KBM-7 (cell line): ENCODE data around the gene WDSUB1.

Source experiments
- DNase-seq: peaks from one replicate; pipeline ENCODE4 v3.0.0-alpha.2; 2015
- in situ Hi-C: fragments of 300-500 bp; cut with MboI; formaldehyde crosslinking; loops from 2 replicates; pipeline ENCODE4 v1.14.3; 2020; ENCODE audit warnings: low sequenced_read_pairs, low pct_unique_long_range_greater_than_20kb, mixed read lengths

The WDSUB1 gene

GRCh38 chr2:159227467-159227866, 59.0 kb downstream of the WDSUB1 start:
- no peak for DNase-seq
- in situ Hi-C loops: no loop called here

DNA sequence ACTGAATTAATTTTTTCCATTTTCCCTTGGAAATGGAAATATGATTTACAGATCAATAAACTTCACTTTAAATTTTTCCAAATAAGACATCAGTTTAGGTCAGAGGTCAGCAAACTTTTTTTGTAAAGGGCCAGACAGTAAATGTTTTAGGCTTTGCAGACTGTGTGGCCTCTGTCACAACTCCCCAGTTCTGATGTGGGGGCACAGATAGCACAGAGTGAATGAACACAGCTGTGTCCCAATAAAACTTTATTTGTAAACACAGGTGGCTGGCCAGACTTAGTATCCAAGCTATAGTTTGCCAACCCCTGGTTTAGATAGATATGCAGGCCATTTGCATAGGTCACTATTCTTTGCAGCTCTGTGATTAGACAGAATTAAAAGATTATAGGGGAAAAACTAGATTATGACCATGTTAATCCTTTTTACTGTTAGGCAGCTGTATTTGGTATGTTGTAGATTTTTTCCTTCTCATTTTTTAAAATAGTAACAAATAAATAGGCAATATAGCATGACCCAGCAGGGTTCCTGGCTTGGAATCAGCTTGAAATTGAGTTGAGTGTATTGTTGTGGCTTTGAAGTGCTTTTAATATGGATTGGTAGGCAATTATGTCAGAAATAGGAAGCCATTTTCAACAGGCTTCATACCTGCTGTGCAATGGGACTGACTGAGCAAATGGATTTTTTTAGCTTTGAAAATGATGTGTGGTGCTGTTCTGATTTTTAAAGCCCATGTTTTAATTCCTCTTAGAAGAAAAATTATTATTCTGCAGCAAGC, 59.7 kb downstream of the WDSUB1 start:
- DNase-seq: no peak
- in situ Hi-C loops: no loop called here

- in situ Hi-C loops: no loop called here
- DNase-seq: peak; percentile 53
Observed at GRCh38 chr2:159226059-159226461, 60.4 kb downstream of the WDSUB1 start.

GRCh38 chr2:159225025-159226016, 61.2 kb downstream of the WDSUB1 start:
- in situ Hi-C loops: no loop called here
- no peak for DNase-seq

DNA sequence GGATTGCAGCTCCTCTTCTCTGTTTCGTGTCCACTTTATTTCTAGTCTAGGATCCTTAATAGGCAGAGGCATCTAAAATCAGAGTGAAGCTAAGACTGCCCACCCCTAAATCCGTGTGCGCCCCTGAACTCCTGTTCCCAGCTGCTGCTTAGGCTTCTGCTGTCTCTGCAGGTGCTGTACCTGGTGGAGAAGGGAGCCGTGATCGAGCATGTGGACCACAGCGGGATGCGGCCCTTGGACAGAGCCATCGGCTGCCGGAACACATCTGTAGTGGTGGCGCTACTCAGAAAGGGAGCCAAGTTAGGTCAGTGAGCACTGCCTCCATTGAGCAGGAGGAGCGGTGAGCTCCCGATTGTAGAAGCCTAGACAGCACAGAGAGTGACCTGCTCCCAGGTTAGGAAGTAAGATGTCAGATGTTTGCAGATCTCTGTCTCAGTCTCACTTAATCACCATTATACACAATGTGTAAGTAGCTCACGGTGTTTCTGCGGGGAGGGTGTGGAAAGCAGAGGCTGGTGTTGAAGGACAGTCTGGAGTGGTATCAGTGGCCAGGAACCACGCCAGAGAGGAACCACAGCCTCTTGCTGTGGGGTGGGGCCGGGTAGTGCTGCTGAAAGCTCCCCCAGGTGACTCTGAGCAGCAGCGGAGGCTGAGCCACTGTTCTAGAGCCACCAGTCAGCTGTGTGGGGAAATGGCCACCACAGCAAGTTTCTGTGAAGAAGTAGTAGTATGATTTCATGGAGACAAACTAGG, 62.3 kb downstream of the WDSUB1 start:
- in situ Hi-C loops: no loop called here
- DNase-seq: no peak

- no peak for DNase-seq
- in situ Hi-C loops: no loop called here
Observed at GRCh38 chr2:159219394-159219998, 67.0 kb downstream of the WDSUB1 start.

- in situ Hi-C loops: no loop called here
- DNase-seq: no peak
Observed at GRCh38 chr2:159218389-159218788, 68.1 kb downstream of the WDSUB1 start.

GRCh38 chr2:159217676-159218075, 68.8 kb downstream of the WDSUB1 start:
- no peak for DNase-seq
- in situ Hi-C loops: no loop called here

- in situ Hi-C loops: no loop called here
- no peak for DNase-seq
Observed at GRCh38 chr2:159215116-159215515, 71.4 kb downstream of the WDSUB1 start.

DNA sequence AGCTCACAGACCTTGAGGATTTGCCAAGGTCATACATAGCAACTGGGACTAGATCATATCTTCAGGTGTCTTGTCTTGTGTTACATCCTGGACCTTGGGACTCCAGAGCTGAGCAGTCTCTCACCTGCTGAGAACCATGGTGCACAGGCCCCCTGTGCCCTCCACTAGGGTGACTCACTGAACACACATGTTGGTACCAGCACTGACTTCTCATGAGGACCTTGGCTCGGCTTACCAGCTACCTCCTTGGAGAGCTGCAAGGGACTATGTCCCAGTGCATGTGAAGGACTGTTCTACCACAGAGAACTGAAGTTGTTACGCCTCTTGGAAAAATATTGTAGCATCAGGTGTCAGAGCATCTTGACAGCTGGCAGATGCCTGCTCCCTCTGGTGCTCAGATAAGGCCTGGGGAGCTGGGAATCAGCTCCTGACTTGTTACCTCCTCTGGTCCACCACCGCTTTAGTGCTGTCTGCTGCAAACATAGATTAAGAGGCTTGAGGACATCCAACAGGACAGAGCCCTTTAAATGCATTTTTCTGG, 72.1 kb downstream of the WDSUB1 start:
- DNase-seq: no peak
- in situ Hi-C loops: no loop called here

DNA sequence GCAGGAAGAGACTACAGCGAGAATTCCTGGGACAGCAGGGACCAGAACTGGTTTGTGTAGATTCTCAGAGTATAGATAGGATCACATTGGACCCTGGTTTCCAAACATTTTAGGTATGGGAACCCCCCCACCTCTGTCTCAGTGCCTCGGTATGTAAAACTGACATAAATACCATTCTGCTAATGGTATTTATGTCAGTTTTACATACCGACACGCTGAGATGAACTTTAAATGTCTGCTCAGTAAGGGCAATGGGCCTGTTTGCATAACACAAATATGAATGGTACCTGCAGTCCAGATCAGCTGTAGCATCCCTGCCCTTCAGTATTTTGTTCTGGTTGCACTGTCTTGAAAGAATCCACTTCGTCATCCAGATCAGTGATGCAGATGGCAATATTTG, 73.2 kb downstream of the WDSUB1 start:
- in situ Hi-C loops: no loop called here

DNA sequence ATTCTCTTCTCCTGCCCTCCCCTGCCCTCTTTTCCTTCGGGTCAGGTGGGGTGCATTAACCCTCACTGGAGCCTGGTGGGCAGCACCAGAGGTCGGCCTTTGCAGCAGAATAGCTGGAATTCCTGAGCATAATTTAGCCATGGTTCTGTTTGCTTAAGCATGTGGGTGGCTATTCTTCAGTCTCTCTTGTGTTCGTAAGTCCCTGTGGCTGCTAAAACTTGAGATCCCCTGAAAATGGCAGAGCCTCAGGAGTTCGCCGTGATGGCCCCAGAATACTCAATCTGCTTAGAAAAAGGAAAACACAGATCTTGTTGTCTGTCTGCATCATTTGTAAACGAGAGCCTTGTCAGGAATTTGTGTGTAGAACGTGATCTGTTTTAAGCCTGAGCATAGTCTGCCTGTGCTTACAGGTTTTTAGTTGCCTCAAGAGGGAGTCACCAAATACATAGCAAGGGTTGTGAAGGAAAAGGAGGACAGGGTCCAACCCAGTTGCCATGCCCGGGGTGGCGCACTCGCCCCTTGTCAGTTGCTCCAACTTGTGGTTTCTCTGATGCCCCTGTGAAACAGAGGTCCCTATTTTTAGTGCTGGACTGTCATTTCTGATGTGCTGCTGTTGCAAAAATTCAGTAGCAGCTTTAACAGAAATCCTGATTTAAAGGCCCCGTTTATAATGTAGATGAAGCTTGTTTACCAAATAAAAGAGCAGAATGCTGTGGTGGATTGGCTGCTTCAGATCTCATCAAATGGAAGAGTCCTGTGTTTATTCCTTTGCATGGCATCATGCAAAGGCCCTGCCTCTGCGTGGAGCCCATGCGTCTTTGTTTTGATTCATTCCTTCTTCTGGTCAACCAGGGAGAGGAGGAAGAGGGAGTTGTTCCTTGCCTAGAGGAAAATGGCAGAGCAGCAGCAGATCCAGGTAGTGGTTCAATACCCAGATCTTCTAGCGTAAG, 74.8 kb downstream of the WDSUB1 start:
- in situ Hi-C loops: no loop called here
- no peak for DNase-seq

More for the DNA sequence above, 73.2 kb downstream of the WDSUB1 start:
- DNase-seq: no peak

DNA sequence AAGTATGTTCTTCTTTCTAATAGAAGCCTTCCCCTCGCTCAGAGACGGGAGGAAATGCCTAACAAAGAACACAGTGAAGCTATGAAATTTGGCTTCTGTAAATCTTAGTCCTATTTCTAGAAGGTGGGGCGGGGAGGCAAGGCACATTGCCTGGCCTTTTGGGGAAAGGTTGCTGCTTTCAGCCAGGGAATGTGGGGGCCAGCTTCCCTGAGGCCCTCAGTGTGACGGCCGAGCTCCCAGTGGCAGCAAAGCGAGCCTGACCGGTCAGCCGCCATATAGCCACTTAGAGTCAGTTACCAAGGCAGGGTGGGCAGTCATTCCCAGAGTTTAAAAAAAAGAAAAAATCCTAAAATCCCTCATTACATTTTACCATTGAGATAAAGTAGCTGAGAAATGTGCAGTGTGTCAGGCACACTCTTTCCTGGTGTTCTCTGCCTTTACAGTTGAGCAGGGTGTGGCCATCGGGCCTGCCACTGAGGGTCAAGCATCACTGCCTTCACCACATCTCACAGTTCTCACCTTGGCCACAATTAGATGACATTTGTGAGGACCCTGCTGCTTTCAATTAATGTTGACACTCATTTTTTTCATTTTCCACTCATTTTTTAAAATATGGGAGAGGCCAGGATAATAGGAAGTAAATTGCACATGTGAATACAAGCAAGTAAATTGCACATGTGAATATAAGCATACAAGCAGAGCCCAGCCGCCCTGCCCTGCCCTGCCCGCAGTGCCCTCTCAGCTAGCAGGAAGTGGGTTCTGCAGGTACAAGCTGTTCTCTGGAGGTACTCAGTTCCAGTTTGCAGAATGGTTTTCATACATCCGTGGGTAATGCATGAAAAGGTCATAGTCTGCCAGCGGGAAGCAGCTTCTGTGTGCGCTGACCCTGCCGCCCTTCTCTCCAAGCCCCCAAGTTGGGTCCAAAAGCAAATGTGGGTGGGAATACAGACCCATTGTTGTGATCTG, 76.9 kb downstream of the WDSUB1 start:
- in situ Hi-C loops: no loop called here
- no peak for DNase-seq

GRCh38 chr2:159208438-159208837, 78.1 kb downstream of the WDSUB1 start:
- in situ Hi-C loops: no loop called here
- DNase-seq: no peak

GRCh38 chr2:159206736-159207380, 79.6 kb downstream of the WDSUB1 start:
- no peak for DNase-seq

GRCh38 chr2:159204381-159205144, 81.9 kb downstream of the WDSUB1 start:
- in situ Hi-C loops: no loop called here
- DNase-seq: no peak

More at GRCh38 chr2:159206736-159207380, 79.6 kb downstream of the WDSUB1 start:
- in situ Hi-C loops: no loop called here
